ENCODE data around the gene CDC42BPB.
"Not testable (repeated sequence)": the region's sequence is repeated elsewhere in the genome, so short reads cannot be mapped to it uniquely, and the experiment has no call there.

Gene CDC42BPB

GRCh38 chr14:103045371-103045869 lies 11.9 kb downstream of the CDC42BPB start:
- DNase-seq, result no peak

GRCh38 chr14:103043257-103044015 lies 13.9 kb downstream of the CDC42BPB start:
- no peak for DNase-seq

DNA sequence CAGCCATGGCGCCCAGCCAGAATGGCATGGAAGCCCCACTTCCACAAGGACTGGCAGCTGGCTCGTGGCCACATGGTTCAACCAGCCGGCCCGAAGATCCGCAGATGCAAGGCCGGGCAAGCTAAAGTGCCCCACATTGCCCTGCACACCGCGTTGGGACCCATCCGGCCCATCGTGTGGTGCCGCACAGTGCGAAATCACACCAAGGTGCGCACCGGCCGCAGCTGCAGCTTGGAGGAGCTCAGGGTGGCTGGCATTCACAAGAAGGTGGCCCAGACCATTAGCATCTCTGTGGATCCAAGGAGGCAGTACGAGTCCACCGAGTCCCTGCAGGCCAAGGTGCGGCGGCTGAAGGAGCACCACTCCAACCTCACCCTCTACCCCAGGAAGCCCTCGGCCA lies 15.9 kb downstream of the CDC42BPB start:
- no peak for DNase-seq

GRCh38 chr14:103033681-103034096 lies 23.7 kb downstream of the CDC42BPB start:
- DNase-seq, result no peak

- no peak for DNase-seq
Observed at GRCh38 chr14:103031956-103032355, 25.4 kb downstream of the CDC42BPB start.

DNA sequence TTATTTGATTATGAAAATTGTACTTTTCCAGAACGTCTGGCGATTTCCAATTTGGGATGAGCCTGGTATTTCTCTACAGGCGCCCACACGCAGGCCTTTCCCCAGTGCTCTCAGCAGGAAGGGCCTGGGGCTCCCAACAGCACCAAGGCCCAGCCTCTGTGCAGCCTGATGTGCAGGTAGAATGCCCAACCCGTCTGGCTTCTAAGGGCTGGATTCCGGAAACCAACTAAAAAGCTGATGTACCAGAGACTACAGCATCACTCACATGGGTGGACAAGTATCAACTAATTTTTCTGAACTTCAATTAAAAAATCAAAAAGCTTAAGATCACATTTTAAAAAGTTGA lies 25.8 kb downstream of the CDC42BPB start:
- no peak for DNase-seq

DNA sequence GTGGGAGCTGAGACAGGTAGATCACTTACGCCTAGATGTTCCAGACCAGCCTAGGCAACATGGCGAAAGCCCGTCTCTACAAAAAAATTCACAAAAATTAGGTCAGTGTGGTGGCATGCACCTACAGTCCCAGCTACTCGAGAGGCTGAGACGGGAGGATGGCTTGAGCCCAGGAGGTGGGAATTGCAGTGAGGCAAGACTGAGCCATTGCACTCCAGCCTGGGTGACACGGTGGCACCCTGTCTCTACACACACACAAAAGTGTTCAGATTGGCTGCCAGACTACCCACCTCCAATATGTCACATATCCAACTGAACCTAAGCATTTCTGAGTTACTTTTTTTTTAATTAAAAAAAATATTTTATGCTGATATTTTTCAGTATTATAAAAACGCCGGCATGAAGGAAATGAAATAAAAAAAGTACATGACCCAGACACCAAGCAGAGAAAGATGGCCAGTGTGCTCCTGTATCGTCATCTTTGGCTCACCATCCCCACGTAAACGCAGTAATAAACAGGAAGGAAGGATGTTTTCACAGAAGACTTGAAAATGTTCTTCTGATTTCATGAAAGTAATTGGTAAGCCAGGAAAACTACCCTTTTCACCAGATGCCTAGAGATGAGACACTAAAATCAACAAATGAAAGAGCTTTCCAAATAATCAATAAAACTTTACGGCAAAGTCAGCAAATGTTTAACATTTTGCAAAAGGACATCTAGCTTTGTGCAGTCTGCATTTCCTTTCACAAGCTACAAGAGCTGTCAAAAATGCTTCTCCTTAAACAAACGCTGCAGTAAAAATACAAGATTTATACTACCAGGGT lies 26.4 kb downstream of the CDC42BPB start:
- no peak for DNase-seq

DNA sequence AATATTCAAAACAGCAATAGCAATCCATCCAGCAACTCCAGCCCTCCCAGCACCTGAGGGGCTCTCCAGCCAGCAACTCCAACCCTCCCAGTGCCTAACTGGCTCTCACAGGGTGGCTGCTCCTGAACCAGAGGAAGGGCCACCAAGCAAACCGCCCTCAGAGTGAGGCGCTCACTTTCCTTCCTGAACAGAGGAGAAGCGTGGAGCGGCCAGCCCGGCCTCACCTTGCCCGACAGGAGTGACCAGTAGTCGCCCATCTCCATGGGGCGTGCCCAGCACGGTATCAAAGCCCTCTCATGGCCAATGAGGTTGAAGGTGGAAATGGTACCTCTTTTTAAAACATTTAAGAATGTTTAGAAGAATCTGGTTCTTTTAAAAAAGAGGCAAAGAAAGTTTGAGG lies 27.4 kb downstream of the CDC42BPB start:
- no peak for DNase-seq

DNA sequence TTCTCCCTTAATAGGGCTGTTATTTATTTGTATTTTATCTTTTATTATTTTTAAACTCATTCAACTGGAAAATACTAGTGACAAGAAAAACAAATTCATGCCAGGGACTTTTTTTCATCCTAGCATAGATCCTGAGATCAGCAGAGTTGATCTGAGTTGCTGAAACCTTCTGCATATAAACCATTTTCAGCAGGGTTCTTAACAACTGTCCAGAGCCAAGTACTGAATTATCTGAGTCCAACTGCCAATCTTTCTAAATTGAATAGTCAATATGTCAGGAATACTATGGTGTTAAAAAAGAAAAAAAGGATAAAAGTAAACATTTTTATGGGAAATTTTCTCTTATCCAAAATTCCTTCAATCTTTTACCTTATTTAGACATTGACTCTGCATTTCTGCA lies 28.6 kb downstream of the CDC42BPB start:
- no peak for DNase-seq

GRCh38 chr14:103028161-103028767 lies 29.1 kb downstream of the CDC42BPB start:
- no peak for DNase-seq

DNA sequence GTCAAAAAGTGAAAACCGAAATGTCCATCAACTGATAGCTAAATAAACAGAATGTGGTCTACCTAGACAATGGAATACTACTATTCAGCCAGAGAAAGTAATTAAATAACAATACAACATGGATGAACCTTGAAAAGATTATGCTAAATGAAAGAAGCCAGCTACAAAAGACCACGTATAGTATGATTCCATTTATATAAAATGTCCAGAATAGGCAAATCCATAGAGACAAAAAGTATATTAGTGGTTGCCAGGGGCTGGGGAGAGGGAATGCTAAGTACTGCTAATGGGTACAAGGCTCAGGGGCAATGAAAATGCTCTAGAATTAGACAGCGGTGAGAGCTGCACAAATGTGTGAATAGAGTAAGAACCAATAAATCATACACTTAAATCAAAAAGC lies 29.9 kb downstream of the CDC42BPB start:
- no peak for DNase-seq

DNA sequence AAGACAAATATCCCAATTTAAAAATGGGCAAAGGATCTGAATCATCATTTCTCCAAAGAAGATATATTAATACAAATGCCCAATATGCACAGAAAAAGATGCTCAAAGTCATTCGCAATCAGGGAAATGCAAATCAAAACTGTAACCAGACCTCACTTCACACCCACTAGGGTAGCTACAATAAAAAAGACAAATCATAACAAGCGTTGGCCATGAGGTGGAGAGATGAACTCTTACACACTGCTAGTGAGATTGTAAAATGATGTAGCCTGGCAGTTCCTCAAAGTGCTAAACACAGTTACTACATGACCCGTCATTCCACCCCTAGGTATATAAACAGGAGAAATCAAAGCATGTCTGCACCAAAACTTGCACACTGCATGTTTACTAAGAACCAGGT lies 30.4 kb downstream of the CDC42BPB start:
- no peak for DNase-seq

GRCh38 chr14:103026196-103026595 lies 31.2 kb downstream of the CDC42BPB start:
- not testable (repeated sequence) for DNase-seq

GRCh38 chr14:103023881-103024473 lies 33.4 kb downstream of the CDC42BPB start:
- no peak for DNase-seq

- DNase-seq, result no peak
Observed at GRCh38 chr14:103022685-103023044, 34.7 kb downstream of the CDC42BPB start.

DNA sequence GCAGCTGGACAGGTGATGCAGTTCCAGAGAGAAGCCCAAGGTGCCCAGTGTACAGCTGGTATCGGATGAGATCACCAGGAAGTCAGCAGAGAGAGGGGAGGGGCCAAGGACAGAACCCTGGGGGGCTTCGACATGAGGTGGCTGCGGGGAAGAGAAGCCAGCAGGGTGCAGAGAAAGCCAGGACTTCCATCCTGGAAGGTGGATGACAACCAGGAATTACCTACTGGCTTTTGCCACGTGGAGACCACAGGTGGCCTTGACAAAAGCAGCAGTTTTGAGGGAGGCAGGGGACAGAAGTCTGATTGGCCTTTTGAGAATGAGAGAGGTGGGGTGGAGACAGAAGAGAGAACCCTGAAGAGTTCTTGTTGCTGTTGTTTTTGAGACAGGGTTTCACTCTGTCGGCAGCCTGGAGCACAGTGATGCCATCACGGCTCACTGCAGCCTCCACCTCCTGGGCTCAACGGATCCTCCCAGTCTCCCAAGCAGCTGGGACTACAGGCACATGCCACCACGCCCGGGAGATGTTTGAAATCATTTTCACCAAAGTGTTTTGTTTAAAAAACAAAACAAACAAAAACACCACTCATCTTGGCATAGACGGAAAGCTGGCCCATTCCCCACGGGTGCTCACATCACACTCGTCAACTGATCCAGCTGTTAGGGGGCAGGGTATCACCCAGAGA lies 35.2 kb downstream of the CDC42BPB start:
- no peak for DNase-seq

GRCh38 chr14:103021684-103022001 lies 35.7 kb downstream of the CDC42BPB start:
- DNase-seq, result no peak

DNA sequence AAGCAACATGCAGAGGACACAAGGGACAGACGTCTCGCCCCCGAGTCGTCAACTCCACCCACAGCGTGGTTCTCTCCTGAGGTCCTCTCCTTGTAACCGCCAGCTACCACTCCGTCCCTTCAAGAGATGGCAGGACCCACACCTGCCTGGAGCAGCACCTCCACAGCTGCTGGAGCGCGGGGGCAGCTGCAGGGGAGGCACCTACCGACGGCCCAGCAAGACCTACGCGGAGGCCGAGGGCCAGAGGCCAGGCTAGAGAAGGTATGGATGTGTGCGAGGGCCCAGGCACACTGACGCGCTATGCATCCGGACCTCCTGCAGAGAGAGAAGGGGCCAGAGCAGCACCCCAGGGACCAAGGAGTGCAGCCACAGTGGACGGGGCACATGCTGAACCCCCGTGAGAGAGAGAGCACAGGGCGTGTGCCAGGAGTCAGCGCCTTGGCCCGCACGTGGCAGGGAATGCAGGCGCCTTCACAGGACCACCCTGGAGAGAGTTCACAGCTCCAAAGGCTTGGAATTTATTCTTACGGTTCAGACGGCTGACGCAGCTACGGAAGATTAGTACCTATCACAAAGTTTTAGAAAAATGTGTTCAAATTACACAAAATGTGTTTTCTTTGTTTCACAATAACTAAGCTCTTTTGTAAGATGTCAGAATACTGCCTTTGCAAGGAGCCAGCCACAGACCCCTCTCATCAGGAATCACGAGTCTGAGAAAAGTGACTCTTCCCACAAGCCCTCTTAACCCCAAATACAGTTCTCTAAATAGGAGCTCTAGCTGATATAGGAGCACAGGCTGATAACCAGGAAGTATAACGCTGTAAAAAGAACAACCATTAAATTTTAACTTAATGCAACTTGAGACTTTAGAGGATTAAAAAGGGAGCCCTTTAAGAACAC lies 36.8 kb downstream of the CDC42BPB start:
- no peak for DNase-seq

- no peak for DNase-seq
Observed at GRCh38 chr14:103019826-103020225, 37.5 kb downstream of the CDC42BPB start.

GRCh38 chr14:103019236-103019635 lies 38.1 kb downstream of the CDC42BPB start:
- no peak for DNase-seq

GRCh38 chr14:103016594-103016993 lies 40.8 kb downstream of the CDC42BPB start:
- no peak for DNase-seq

DNA sequence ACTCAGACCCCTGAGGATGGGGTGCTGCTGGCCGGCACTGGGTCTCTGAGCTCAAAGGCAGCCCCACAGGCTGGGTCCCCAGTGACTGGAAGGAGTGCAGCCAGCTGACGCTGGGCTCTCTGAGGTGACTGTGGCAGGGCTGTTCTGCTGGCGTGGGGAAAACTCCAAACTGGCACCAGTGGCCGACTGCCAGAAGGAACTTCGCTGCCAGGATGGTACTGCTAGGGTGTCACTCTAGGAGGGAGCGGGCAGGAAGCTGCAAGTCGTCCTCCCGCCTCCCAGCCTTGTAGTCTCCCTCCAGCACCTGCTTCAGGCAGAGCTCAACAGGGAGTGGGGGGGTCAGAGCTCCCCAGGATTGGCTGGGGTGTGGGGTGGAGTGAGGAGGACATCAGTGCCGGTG lies 41.3 kb downstream of the CDC42BPB start:
- no peak for DNase-seq
